ENCODE measurements around the gene RMRP.
A peak's percentile ranks its signal among the peaks of the same experiment; 100 is the strongest.
"Not testable (repeated sequence)": the region's sequence is repeated elsewhere in the genome, so short reads cannot be mapped to it uniquely, and the experiment has no call there.

The RMRP gene

GRCh38 chr9:35641478-35641877 is 16.3 kb downstream of the RMRP start:
- DNase-seq (ENCODE audit: low spot score), result not testable (repeated sequence)

DNA sequence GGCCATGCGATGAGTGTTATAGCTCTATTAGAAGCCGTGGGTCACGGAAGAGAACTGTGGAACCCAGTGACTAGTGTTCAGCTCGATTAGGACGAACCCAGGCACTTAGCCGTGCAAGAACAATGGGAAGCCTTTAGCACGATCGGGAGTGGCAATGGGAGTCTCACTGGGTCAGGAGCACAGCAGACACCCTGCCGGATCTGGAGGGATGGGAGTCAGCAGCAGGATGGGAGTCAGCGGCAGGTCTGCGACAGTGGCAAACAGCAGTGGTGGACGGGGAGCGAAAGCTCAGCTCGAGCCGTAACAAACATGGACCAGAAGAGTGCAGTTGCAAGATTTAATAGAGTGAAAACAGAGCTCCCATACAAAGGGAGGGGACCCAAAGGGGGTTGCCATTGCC is 17.4 kb downstream of the RMRP start:
- DNase-seq (ENCODE audit: low spot score), result not testable (repeated sequence)

DNA sequence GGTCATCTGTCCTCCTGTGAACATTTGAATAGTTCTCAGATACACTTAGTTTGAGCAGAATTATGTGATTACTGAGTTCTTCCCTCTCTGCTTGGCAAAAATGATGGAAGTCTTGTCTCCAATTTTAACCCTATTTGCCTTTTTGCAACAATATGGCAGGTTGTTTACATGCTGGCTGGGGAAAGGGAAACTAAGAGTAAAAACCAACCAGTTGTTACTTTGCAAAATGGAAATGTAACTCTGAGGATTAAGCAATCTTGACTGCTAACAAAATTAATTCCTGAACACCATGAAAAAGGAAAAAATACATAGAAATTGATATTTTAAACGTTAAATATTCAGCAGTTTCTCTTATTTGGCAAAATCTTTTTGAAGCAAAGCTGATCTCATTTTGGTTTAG is 18.2 kb downstream of the RMRP start:
- DNase-seq (ENCODE audit: low spot score), result no peak

GRCh38 chr9:35639225-35639624 is 18.6 kb downstream of the RMRP start:
- DNase-seq (ENCODE audit: low spot score), result not testable (repeated sequence)

- not testable (repeated sequence) for DNase-seq (ENCODE audit: low spot score)
Measured at GRCh38 chr9:35638751-35639150, 19.1 kb downstream of the RMRP start.

GRCh38 chr9:35637427-35637955 is 20.3 kb downstream of the RMRP start:
- not testable (repeated sequence) for DNase-seq (ENCODE audit: low spot score)

DNA sequence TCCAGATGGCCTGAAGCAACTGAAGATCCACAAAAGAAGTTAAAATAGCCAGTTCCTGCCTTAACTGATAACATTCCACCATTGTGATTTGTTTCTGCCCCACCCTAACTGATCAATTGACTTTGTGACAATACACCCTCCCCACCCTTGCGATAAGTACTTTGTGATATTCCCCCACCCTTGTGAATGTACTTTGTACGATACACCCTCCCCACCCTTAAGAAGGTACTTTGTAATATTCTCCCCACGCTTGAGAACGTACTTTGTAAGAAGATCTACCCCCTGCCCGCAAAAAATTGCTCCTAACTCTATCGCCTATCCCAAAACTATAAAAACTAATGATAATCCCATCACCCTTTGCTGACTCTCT is 21.0 kb downstream of the RMRP start:
- DNase-seq (ENCODE audit: low spot score), result not testable (repeated sequence)

- no peak for DNase-seq (ENCODE audit: low spot score)
Measured at GRCh38 chr9:35636135-35636876, 21.5 kb downstream of the RMRP start.

DNA sequence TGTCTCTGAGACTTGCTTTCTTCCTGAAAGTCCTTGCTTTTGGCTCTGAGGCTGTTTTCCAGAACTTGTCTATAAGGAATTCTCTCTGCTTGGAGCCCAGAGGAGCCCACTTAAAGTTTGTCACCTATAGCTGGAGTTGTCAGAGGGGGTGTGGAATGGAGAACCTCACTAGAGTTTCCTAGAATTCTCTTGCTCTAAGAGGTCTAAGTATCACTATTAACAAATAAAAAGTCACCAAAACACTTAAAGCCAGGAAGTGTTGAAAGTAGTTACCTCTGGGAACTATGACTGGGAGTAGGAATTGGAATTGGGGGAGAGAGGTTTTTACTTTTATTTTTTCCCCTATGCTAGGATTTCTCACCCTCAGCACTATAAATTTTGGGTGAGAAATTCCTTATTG is 22.1 kb downstream of the RMRP start:
- DNase-seq (ENCODE audit: low spot score), result no peak

DNA sequence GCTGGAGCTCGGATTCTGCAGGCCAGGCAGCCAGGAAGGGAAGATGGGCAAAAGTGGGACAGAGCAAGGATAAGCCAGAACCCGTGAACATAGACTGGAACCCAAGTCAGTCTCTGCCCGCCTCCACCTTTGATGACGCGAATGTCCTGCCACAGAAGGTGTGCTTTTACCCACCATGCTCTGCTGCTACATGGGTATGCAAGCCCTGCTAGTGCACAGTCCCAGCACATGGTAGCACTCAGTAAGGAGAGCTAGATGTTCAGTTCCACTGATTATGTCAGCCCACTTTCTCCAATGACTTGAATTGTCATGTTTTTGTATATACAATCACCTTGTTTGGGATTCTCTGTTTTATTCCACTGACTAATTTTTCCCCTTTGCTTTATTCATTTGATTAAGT is 28.2 kb downstream of the RMRP start:
- DNase-seq (ENCODE audit: low spot score), result no peak

DNA sequence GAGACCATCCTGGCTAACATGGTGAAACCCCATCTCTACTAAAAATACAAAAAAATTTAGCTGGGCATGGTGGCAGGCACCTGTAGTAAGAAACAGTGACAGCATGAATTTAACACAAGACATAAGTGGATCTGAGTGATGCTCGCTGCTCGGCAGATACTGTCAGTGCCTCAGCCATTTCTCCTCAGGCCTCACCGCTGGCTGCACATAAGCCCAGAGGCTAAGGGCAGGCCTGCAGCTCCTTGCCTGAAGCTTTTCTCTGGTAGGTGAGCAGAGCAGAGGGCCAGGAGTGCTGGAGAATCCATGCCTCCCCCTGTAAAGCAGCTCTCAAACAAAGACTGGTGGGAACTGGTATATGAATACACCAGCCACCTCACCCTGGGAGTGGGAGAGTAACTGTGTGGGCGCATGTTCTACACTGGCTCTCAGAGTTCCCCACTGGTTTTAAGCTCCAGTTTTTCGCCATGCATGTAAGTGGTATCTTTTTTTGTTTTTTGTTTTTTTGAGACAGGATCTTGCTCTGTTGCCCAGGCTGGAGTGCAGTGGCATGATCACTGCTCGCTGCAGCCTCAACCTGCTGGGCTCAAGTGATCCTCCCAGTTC is 29.3 kb downstream of the RMRP start:
- DNase-seq (ENCODE audit: low spot score), result no peak

DNA sequence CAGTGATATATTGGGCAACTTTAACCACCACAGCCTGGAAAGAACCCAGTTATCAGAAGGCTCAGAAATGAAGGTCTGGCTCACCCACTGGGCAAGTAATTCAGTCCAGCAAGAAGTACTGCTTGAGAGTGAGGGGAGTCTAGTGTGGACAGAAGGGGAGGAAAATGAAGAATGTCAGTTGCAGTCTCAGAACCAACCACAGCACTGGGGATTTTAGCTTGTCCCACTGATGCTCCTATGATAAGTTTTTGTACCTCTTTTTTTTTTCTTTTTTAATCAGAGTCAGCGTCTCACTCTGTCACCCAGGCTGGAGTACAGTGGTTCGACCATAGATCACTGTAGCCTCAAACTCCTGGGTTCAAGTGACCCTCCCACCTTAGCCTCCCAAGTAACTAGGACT is 30.2 kb downstream of the RMRP start:
- DNase-seq (ENCODE audit: low spot score), result no peak

DNA sequence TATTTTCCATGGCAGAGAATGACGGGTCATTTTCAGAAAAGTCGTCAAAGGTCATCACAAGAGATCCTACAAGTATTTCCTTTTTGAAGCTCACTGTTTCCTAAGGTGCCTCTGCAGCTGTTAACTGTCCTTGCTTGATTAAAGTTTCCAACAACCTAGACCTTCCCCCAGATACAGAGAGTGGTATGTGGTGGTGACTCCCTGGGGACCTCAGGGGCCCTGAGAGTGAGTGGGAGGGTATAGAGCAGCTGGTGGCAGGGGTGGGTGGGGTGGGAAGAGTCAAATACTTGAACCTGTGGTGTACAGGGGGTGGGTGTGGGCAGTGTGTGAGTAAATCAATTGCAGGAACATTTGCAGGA is 38.0 kb downstream of the RMRP start:
- DNase-seq (ENCODE audit: low spot score), result no peak

DNA sequence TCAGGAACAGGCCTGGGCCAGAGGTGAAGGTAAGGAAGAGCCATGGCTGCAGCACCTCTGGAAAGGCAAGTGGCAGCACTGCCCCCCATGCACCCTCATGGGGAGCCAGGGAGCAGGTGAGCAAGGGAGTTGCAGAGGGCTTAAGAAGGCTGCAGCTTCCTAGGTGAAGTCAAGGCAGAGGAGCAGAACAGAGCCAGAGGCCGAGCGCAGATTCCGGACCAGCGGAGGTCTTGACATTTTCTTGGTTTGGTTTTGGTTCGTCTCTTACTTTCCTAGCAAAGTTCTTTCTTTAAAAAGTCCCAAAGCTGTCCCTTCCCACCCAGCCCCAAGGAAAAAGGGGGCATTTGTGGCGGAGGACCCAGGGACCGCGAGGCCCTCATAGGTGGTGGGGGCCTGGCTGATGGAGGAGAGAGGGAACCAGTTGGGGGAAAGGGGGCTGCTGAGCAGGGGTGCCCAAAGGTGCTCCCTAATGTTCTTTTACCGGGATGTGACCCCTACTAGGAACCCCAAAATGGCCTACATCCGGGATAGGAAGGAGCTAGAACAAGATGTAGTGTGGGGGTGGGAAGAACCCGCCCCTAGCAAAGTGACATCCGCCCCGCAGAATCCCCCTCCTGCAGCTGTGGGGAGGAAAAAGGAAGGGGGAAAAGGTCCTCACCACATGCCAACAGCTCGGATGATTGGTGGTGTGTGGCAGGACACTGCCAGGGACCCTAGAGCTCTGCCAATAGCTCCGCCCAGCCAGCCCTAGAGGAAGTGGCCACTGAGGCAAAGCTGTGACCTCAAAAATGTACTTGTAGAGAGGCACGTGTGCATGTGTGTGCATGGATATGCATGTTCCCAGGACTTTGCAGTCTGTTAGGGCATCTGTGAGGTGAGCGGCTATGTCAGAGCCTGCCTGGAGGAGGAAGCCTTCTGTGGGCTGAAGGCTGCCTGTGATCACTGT is 38.7 kb downstream of the RMRP start:
- DNase-seq (ENCODE audit: low spot score), result no peak

- no peak for DNase-seq (ENCODE audit: low spot score)
Measured at GRCh38 chr9:35618325-35618727, 39.5 kb downstream of the RMRP start, which contains the start of gene CD72. CD72 (minus strand) TSS chr9:35618413; CDS start chr9:35618303, 110 bp downstream.

GRCh38 chr9:35617548-35617947 is 40.3 kb downstream of the RMRP start:
- DNase-seq (ENCODE audit: low spot score), result no peak

GRCh38 chr9:35616681-35617459 is 40.9 kb downstream of the RMRP start:
- DNase-seq (ENCODE audit: low spot score), result peak; percentile 18

GRCh38 chr9:35615981-35616680 is 41.7 kb downstream of the RMRP start:
- DNase-seq (ENCODE audit: low spot score), result no peak

- no peak for DNase-seq (ENCODE audit: low spot score)
Measured at GRCh38 chr9:35612843-35613242, 45.0 kb downstream of the RMRP start.

GRCh38 chr9:35612066-35612465 is 45.8 kb downstream of the RMRP start:
- DNase-seq (ENCODE audit: low spot score), result not testable (repeated sequence)

GRCh38 chr9:35611230-35611797 is 46.5 kb downstream of the RMRP start:
- peak; percentile 44 for DNase-seq (ENCODE audit: low spot score)

All from SW480 (cell line).